Parathyroid adenoma (tissue), 2 donors: ENCODE measurements around the gene RPS28.

Experiments
- H2AFZ ChIP-seq: fragments of 300-600 bp; sonication (generic); one replicate; pipeline ENCODE4 v1.7.0; 2017; ENCODE audit warnings: antibody characterized with exemption, mild to moderate bottlenecking
- H3K27ac ChIP-seq: fragments of 300-600 bp; sonication (generic); one replicate; pipeline ENCODE4 v1.7.0; 2017
- H3K27me3 ChIP-seq: fragments of 300-600 bp; sonication (generic); one replicate; pipeline ENCODE4 v1.7.0; 2017; ENCODE audit warnings: low read length; ENCODE audit not compliant: control insufficient read depth, insufficient read depth
- H3K36me3 ChIP-seq: fragments of 300-600 bp; sonication (generic); one replicate; pipeline ENCODE4 v1.7.0; 2017; ENCODE audit warnings: low read length; ENCODE audit not compliant: control insufficient read depth, insufficient read depth
- H3K4me1 ChIP-seq: fragments of 300-600 bp; sonication (generic); one replicate; pipeline ENCODE4 v1.7.0; 2017; ENCODE audit warnings: control low read depth
- H3K4me2 ChIP-seq: fragments of 300-600 bp; sonication (generic); one replicate; pipeline ENCODE4 v1.7.0; 2017; ENCODE audit warnings: low read length
- H3K4me3 ChIP-seq: fragments of 300-600 bp; sonication (generic); one replicate; pipeline ENCODE4 v1.7.0; 2017; ENCODE audit warnings: low read depth, low read length
- H3K79me2 ChIP-seq: fragments of 300-600 bp; sonication (generic); one replicate; pipeline ENCODE4 v1.7.0; 2017; ENCODE audit warnings: control low read depth
- H3K9ac ChIP-seq: fragments of 300-600 bp; sonication (generic); one replicate; pipeline ENCODE4 v1.7.0; 2017; ENCODE audit warnings: mild to moderate bottlenecking
- H3K9me3 ChIP-seq: fragments of 300-600 bp; sonication (generic); one replicate; pipeline ENCODE4 v1.7.0; 2017; ENCODE audit warnings: low read length; ENCODE audit not compliant: control insufficient read depth
- CTCF ChIP-seq: fragments of 300-600 bp; sonication (generic); IDR thresholded peaks from one replicate; pipeline ENCODE4 v1.7.0; 2017; ENCODE audit warnings: antibody characterized with exemption, mild to moderate bottlenecking
- donor health status: primary hyperparathyroidism.

Gene RPS28

DNA sequence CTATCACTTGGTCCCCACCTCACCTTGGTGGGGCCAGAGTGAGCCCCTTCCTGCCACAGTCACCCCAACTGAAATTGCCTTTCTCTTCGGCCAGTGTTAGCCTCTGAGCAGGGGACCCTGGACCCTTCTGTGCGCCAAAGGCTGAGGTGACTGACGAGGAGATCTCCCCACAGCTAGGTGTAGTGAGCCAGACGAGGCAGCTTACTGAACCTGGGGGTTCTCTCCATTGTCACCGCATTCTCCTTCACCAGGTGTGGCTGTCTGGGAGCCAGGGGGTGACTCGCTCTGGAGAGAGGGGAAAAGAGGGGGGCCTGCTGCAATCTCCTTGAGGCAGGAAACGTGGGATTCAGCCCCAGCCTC lies 1.3 kb downstream of the RPS28 start:
- H3K27ac ChIP-seq: no peak overlapping the region

GRCh38 chr19:8323781-8324185 lies 2.5 kb downstream of the RPS28 start:
- peaks cover 16% of the 10 kb centered on the region for H3K4me1 ChIP-seq
- H3K27me3 ChIP-seq: no peaks in the 10 kb centered on the region
- no peak overlapping the region for H3K27ac ChIP-seq

More for the DNA sequence above, 1.3 kb downstream of the RPS28 start:
- H3K9ac ChIP-seq: no peak overlapping the region
- peaks cover 16% of the 10 kb centered on the region for H3K4me1 ChIP-seq
- no peaks in the 10 kb centered on the region for H3K36me3 ChIP-seq
- peak overlapping the region; percentile 54 for H3K4me2 ChIP-seq
- no peak for TF ChIP-seq CTCF
- H3K4me3 ChIP-seq: peak overlapping the region; percentile 99
- H3K27me3 ChIP-seq: no peaks in the 10 kb centered on the region
- no peak overlapping the region for H2AFZ ChIP-seq
- peaks cover 18% of the 10 kb centered on the region for H3K79me2 ChIP-seq
- H3K9me3 ChIP-seq: no peaks in the 10 kb centered on the region

DNA sequence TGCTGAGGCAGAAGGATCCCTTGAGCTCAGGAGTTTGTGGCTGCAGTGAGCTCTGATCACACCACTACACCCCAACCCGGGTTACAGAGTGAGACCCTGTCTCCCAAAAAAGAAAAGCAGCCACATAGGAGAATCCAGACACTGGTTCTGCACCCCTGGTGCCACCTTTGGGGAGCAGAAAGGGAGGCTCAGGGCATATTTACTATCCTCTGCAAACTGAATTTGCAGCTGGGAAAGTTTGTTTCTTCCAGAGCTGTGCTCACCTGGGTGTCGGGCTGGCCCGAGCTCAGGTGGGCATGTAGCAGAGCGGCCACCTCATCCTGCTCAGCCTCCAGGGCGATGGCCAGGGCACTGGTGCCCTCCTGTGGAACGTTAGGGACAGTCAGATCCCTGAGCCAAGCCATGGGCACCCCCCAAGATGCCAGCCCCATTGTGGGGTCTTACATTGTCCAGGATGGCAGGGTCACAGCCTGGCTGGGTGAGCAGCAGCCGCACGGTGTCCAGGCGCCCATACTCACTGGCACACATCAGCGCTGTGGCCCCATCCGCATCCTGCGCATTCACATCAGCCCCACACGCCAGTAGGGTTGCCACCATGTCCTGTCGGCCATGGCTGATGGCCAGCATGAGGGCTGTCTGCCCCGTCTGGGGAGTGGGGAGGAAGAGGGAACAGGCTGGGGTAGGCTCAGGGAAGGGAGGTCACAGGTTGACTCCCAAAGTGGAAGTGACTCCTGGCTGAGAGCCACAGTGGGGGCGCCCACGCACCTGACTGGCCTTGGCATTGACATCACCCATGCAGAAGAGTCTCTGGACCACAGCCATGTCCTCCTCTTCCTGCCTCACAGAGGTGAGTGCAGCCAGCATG lies 3.1 kb downstream of the RPS28 start:
- Histone ChIP-seq H3K4me3 (no peak overlapping the region), H3K4me2 (peak overlapping the region; percentile 55), H3K36me3 (no peaks in the 10 kb centered on the region), H3K79me2 (peaks cover 18% of the 10 kb centered on the region), H3K4me1 (peaks cover 16% of the 10 kb centered on the region), H3K27ac (peak overlapping the region; percentile 34), H3K9ac (no peak overlapping the region), H3K27me3 (no peaks in the 10 kb centered on the region), H2AFZ (peak overlapping the region; percentile 60), H3K9me3 (no peaks in the 10 kb centered on the region)
- peak; percentile 8 for TF ChIP-seq CTCF

More at GRCh38 chr19:8323781-8324185, 2.5 kb downstream of the RPS28 start:
- no peak overlapping the region for H3K4me2 ChIP-seq
- no peak overlapping the region for H3K4me3 ChIP-seq
- no peaks in the 10 kb centered on the region for H3K9me3 ChIP-seq
- H3K9ac ChIP-seq: no peak overlapping the region
- no peak for TF ChIP-seq CTCF
- no peaks in the 10 kb centered on the region for H3K36me3 ChIP-seq
- H3K79me2 ChIP-seq: peaks cover 18% of the 10 kb centered on the region
- H2AFZ ChIP-seq: no peak overlapping the region

DNA sequence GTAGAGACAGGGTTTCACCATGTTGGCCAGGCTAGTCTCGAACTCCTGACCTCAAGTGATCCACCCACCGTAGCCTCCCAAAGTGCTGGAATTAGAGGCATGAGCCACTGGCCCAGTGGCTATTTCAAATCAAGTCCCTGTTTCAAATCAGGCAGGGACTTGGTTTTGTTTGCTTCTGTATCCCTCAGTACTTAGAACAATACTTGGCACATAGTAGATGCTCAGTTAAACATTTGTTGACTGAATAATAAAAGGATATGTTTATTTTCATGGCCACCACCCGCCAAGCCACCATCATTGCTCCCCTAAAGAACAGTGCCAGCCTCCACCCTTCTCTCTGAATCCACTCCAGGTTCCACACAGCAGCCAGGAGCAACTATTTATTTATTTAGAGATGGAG lies 4.2 kb downstream of the RPS28 start:
- peak overlapping the region; percentile 34 for H3K27ac ChIP-seq
- no peak for TF ChIP-seq CTCF
- H3K36me3 ChIP-seq: no peaks in the 10 kb centered on the region
- H3K27me3 ChIP-seq: no peaks in the 10 kb centered on the region
- H3K4me2 ChIP-seq: no peak overlapping the region
- no peak overlapping the region for H2AFZ ChIP-seq
- no peak overlapping the region for H3K9ac ChIP-seq
- H3K79me2 ChIP-seq: peaks cover 11% of the 10 kb centered on the region
- H3K4me1 ChIP-seq: peaks cover 10% of the 10 kb centered on the region
- H3K4me3 ChIP-seq: no peak overlapping the region
- no peaks in the 10 kb centered on the region for H3K9me3 ChIP-seq

- TF ChIP-seq CTCF: no peak
- H3K27ac ChIP-seq: no peak overlapping the region
- H3K4me3 ChIP-seq: no peak overlapping the region
- no peaks in the 10 kb centered on the region for H3K79me2 ChIP-seq
- no peak overlapping the region for H3K4me2 ChIP-seq
- no peaks in the 10 kb centered on the region for H3K36me3 ChIP-seq
- H3K4me1 ChIP-seq: no peaks in the 10 kb centered on the region
- no peak overlapping the region for H3K9ac ChIP-seq
- H2AFZ ChIP-seq: no peak overlapping the region
- H3K27me3 ChIP-seq: no peaks in the 10 kb centered on the region
- no peaks in the 10 kb centered on the region for H3K9me3 ChIP-seq
Observed at GRCh38 chr19:8329996-8330395, 8.7 kb downstream of the RPS28 start.
